Epithelial cell of esophagus (primary cell): ENCODE data around the gene CPEB4.

ENCODE experiments used
- DNase-seq: peaks from one replicate; pipeline ENCODE4 v3.0.0; 2010; ENCODE audit warnings: low read depth
- H3K4me3 ChIP-seq: 2 replicates; pipeline ENCODE4 v1.5.1; 2011; ENCODE audit warnings: mild to moderate bottlenecking, low read length, control low read depth
- TF ChIP-seq, protein P1 (sequence below): IDR thresholded peaks from 2 replicates; pipeline ENCODE4 v1.5.1; 2011; ENCODE audit warnings: low read depth, mild to moderate bottlenecking, low read length, control low read depth, inconsistent platforms; ENCODE audit not compliant: insufficient read depth; ENCODE audit errors: missing control alignments

The CPEB4 gene

DNA sequence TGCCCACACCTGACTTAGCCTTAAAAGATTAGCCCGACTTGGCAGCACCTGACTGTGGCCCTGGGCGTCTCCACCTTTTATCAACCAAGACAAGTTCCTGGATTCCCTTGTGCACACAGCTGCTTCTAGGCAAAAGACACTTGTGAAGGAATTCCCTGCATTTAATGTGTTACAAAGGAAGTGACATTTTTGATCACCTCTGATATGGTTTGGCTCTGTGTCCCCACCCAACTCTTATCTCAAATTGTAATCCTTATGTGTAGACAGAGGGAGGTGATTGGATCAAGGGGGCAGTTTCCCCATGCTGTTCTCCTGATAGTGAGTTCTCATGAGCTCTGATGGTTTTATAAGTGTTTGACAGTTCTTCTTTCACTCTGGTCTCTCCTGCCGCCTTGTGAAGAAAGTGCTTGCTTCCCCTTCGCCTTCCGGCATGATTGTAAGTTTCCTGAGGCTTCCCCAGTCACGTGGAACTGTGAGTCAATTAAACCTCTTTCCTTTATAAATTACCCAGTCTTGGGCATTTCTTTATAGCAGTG is 2.6 kb upstream of the CPEB4 start:
- TF ChIP-seq, protein P1, sequence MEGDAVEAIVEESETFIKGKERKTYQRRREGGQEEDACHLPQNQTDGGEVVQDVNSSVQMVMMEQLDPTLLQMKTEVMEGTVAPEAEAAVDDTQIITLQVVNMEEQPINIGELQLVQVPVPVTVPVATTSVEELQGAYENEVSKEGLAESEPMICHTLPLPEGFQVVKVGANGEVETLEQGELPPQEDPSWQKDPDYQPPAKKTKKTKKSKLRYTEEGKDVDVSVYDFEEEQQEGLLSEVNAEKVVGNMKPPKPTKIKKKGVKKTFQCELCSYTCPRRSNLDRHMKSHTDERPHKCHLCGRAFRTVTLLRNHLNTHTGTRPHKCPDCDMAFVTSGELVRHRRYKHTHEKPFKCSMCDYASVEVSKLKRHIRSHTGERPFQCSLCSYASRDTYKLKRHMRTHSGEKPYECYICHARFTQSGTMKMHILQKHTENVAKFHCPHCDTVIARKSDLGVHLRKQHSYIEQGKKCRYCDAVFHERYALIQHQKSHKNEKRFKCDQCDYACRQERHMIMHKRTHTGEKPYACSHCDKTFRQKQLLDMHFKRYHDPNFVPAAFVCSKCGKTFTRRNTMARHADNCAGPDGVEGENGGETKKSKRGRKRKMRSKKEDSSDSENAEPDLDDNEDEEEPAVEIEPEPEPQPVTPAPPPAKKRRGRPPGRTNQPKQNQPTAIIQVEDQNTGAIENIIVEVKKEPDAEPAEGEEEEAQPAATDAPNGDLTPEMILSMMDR, result no peak
- no peak for DNase-seq
- H3K4me3 ChIP-seq, result no peak overlapping the region

DNA sequence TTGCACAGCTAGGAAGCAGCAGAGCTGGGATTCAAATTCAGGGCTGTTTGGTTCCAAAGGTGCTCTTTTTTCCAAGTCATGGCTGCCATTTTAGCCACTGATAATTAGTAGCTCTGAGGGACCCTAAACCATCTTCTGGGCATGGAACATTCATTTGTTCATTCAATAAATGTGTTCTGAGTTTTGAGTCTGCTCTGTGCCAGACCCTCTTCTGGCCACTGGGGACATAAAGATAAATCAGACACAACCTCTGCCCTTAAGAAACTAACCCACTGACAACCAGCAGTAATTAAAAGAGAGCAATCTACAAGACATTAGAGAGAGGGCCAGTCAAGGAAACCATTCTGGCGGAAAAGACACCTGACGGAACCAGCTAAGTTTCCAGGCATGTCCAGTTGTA is 2.0 kb upstream of the CPEB4 start:
- H3K4me3 ChIP-seq, result no peak overlapping the region
- TF ChIP-seq, protein P1, result no peak
- DNase-seq, result no peak

GRCh38 chr5:173888473-173889131 is 453 bp downstream of the CPEB4 start:
- TF ChIP-seq, protein P1, result no peak
- peak; percentile 35 for DNase-seq
- H3K4me3 ChIP-seq, result peak overlapping the region; percentile 90

GRCh38 chr5:173890195-173890991 is 2.2 kb downstream of the CPEB4 start:
- peak overlapping the region; percentile 90 for H3K4me3 ChIP-seq
- DNase-seq, result peak; percentile 19
- TF ChIP-seq, protein P1, result no peak

DNA sequence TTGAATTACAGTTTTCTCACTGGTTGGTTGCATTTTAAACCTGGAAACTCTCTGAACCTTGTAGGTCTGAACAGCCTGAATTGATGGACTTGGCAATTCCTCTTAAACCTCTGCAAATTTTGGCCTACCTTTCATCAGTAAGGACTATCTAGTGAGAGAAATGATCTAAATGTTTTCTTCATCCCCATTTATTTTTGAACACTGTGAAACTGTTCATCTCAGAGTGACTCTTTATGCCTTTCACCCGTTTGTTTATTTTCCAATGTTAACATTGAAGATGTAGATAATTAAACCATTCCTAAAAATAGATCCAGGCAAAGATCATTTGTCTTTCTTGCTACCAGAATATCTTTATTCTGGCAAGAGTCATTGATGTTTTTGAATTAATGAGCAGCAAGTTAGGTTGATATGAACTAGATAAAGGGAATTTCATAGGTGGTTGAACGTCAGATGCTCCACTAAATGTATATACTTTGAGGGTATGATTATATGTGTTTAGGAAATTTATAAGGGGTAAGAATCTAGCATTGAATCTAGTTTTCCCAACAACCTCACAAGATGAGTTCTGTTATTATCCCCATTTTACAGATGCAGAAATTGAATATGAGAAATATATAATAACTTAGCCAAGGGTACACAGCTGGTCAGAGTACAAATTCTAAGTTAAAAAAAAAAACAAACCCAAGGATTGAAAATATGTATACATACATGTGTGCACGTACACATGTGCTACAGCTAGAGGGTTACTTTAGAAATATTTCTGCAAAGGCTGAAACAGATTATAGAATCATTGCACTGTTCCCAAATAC is 3.4 kb downstream of the CPEB4 start:
- TF ChIP-seq, protein P1, result no peak
- no peak for DNase-seq
- H3K4me3 ChIP-seq, result peak overlapping the region; percentile 90

DNA sequence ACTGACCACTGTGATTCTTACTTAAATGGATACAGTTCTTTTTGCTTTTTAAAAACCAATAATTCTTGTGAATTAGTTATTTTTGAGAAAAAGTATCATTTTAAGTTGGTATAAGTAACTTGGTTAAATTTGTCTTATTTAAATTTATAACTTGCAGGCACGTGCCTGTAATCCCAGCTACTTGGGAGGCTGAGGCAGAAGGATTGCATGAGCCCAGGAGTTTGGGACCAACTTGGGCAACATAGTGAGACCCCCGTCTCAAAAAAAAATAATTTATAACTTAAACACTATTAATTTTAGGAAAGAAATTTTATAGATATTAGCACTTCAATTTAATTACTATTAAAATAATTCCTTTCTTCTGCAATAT is 5.0 kb downstream of the CPEB4 start:
- no peak for DNase-seq
- TF ChIP-seq, protein P1, result no peak
- peak overlapping the region; percentile 90 for H3K4me3 ChIP-seq
